GM23338 (cell line): Measurements from ENCODE around the gene ZNF581.

ENCODE experiments used
- CTCF ChIP-seq, 2 experiments: fragments of 200-600 bp in 1 of 2; sonication (generic) in 1 of 2; conservative IDR thresholded peaks; 2 replicates each; pipeline versions ENCODE4 v1.5.1 to v1.6.1; 2016 to 2017; ENCODE audit warnings: antibody characterized with exemption in 2 of 2, low read depth in 2 of 2, mild to moderate bottlenecking in 2 of 2, moderate library complexity in 1 of 2
- EZH2phosphoT487 ChIP-seq: fragments of 200-600 bp; sonication (generic); IDR thresholded peaks from one replicate; pipeline ENCODE4 v1.8.1; 2018; ENCODE audit warnings: antibody characterized with exemption; ENCODE audit not compliant: unreplicated experiment
- TF ChIP-seq, protein P1 (sequence below): IDR thresholded peaks from 2 replicates; pipeline ENCODE4 v1.6.1; 2016; ENCODE audit warnings: antibody characterized with exemption

DNA sequence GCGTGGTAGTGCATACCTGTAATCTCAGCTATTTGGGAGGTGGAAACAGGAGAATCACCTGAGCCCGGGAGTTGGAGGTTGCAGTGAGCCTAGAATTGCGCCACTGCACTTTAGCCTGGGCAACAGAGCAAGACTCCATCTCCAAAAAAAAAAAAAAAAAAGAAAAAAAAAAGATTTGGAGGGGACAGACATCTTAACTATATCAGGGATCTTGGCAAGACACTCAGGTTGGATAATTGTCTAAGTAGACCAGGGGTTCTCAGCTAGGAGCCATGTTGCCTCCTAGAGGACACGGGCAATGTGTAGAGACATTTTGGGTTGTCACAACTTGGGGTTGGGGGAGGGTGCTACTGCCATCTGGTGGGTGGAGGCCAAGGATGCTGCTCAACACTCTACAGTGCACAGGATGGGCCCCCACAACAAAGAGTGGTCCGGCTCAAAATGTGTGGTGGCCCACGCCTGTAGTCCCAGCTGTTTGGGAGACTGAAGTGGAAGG lies 4.5 kb upstream of the ZNF581 start:
- TF ChIP-seq CTCF (conservative IDR thresholded peaks at IDR 0.05; ENCODE audit: low read depth in 2 of 2) (peak; percentile 66 to 73), EZH2phosphoT487 (no peak)
- TF ChIP-seq, protein P1, sequence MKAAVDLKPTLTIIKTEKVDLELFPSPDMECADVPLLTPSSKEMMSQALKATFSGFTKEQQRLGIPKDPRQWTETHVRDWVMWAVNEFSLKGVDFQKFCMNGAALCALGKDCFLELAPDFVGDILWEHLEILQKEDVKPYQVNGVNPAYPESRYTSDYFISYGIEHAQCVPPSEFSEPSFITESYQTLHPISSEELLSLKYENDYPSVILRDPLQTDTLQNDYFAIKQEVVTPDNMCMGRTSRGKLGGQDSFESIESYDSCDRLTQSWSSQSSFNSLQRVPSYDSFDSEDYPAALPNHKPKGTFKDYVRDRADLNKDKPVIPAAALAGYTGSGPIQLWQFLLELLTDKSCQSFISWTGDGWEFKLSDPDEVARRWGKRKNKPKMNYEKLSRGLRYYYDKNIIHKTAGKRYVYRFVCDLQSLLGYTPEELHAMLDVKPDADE, result no peak
